ENCODE data around the gene TGM4.

Gene TGM4

GRCh38 chr3:44880284-44880683 is 5.9 kb downstream of the TGM4 start:
- no peak for DNase-seq (ENCODE audit: low spot score)

GRCh38 chr3:44883213-44883955 is 9.0 kb downstream of the TGM4 start:
- no peak for DNase-seq (ENCODE audit: low spot score)

- DNase-seq (ENCODE audit: low spot score): peak; percentile 84
These were observed 9.6 kb downstream of the TGM4 start for GRCh38 chr3:44883999-44884431.

GRCh38 chr3:44885618-44886017 is 11.2 kb downstream of the TGM4 start:
- DNase-seq (ENCODE audit: low spot score): peak; percentile 94

GRCh38 chr3:44886561-44886960 is 12.2 kb downstream of the TGM4 start:
- no peak for DNase-seq (ENCODE audit: low spot score)

- no peak for DNase-seq (ENCODE audit: low spot score)
These were observed 12.7 kb downstream of the TGM4 start for GRCh38 chr3:44887101-44887500.

GRCh38 chr3:44890258-44890657 is 15.8 kb downstream of the TGM4 start:
- DNase-seq (ENCODE audit: low spot score): no peak

GRCh38 chr3:44890852-44891251 is 16.4 kb downstream of the TGM4 start:
- DNase-seq (ENCODE audit: low spot score): no peak

- no peak for DNase-seq (ENCODE audit: low spot score)
These were observed 18.3 kb downstream of the TGM4 start for GRCh38 chr3:44892689-44893088.

GRCh38 chr3:44893097-44893496 is 18.7 kb downstream of the TGM4 start:
- peak; percentile 69 for DNase-seq (ENCODE audit: low spot score)

- DNase-seq (ENCODE audit: low spot score): peak; percentile 25
These were observed 20.1 kb downstream of the TGM4 start for GRCh38 chr3:44894485-44894884.

GRCh38 chr3:44896440-44896839 is 22.0 kb downstream of the TGM4 start:
- no peak for DNase-seq (ENCODE audit: low spot score)

- DNase-seq (ENCODE audit: low spot score): no peak
These were observed 25.4 kb downstream of the TGM4 start for GRCh38 chr3:44899683-44900367.

- no peak for DNase-seq (ENCODE audit: low spot score)
These were observed 28.2 kb downstream of the TGM4 start for GRCh38 chr3:44902628-44903027.

- DNase-seq (ENCODE audit: low spot score): no peak
These were observed 28.9 kb downstream of the TGM4 start for GRCh38 chr3:44903314-44903713.

- DNase-seq (ENCODE audit: low spot score): no peak
These were observed 29.3 kb downstream of the TGM4 start for GRCh38 chr3:44903751-44904150.

- no peak for DNase-seq (ENCODE audit: low spot score)
These were observed 31.2 kb downstream of the TGM4 start for GRCh38 chr3:44905446-44906157.

- DNase-seq (ENCODE audit: low spot score): no peak
These were observed 32.6 kb downstream of the TGM4 start for GRCh38 chr3:44906997-44907396.

- DNase-seq (ENCODE audit: low spot score): no peak
These were observed 33.2 kb downstream of the TGM4 start for GRCh38 chr3:44907612-44908011.

- no peak for DNase-seq (ENCODE audit: low spot score)
These were observed 34.7 kb downstream of the TGM4 start for GRCh38 chr3:44909063-44909462.

- DNase-seq (ENCODE audit: low spot score): no peak
These were observed 36.3 kb downstream of the TGM4 start for GRCh38 chr3:44910693-44911092.

- peak; percentile 89 for DNase-seq (ENCODE audit: low spot score)
These were observed 39.6 kb downstream of the TGM4 start for GRCh38 chr3:44913868-44914468.

- peak; percentile 29 for DNase-seq (ENCODE audit: low spot score)
These were observed 40.5 kb downstream of the TGM4 start for GRCh38 chr3:44914936-44915335.
